Loucy (cell line): Measurements from ENCODE around the gene CHD6.

Experiments
- H2AFZ ChIP-seq: fragments of 200-600 bp; sonication (generic); 2 replicates; pipeline ENCODE4 v1.6.0; 2016; ENCODE audit warnings: antibody characterized with exemption, mild to moderate bottlenecking, low read length, moderate library complexity
- H3F3A ChIP-seq: fragments of 200-600 bp; 2 replicates; pipeline ENCODE4 v1.6.0; 2016; ENCODE audit warnings: antibody characterized with exemption, low read depth, mild to moderate bottlenecking
- H3K27me3 ChIP-seq: fragments of 200-600 bp; sonication (generic); 2 replicates; pipeline ENCODE4 v1.6.1; 2014; ENCODE audit warnings: low read length, mild to moderate bottlenecking; ENCODE audit not compliant: insufficient read depth, poor library complexity, severe bottlenecking
- H3K36me3 ChIP-seq: fragments of 200-600 bp; sonication (generic); 2 replicates; pipeline ENCODE4 v1.6.1; 2016; ENCODE audit warnings: low read length; ENCODE audit not compliant: insufficient read depth
- H3K4me1 ChIP-seq: fragments of 200-600 bp; sonication (generic); 2 replicates; pipeline ENCODE4 v1.5.1; 2014; ENCODE audit warnings: low read length, mild to moderate bottlenecking; ENCODE audit not compliant: insufficient read depth, poor library complexity, severe bottlenecking
- H3K4me2 ChIP-seq: fragments of 200-600 bp; sonication (generic); 2 replicates; pipeline ENCODE4 v1.6.0; 2014; ENCODE audit warnings: antibody characterized with exemption, low read length, low read depth, mild to moderate bottlenecking; ENCODE audit not compliant: poor library complexity, severe bottlenecking
- H3K4me3 ChIP-seq: fragments of 200-600 bp; sonication (generic); 2 replicates; pipeline ENCODE4 v1.5.1; 2014; ENCODE audit warnings: low read length, mild to moderate bottlenecking, mixed read lengths; ENCODE audit not compliant: poor library complexity, severe bottlenecking
- H3K79me2 ChIP-seq: fragments of 200-600 bp; sonication (generic); 2 replicates; pipeline ENCODE4 v1.6.1; 2014; ENCODE audit warnings: low read length; ENCODE audit not compliant: insufficient read depth
- H3K9ac ChIP-seq: fragments of 200-600 bp; sonication (generic); 2 replicates; pipeline ENCODE4 v1.6.0; 2014; ENCODE audit warnings: mild to moderate bottlenecking, low read depth, low read length, moderate library complexity; ENCODE audit not compliant: poor library complexity, severe bottlenecking
- H3K9me2 ChIP-seq: fragments of 200-600 bp; sonication (generic); replicated peaks from 2 replicates; pipeline ENCODE4 v1.6.1; 2016; ENCODE audit warnings: low read depth, low read length, mixed read lengths
- H3K9me3 ChIP-seq: fragments of 200-600 bp; sonication (generic); 2 replicates; pipeline ENCODE4 v1.6.1; 2014; ENCODE audit warnings: mild to moderate bottlenecking, antibody characterized with exemption, low read length, low read depth; ENCODE audit not compliant: insufficient read depth
- H4K20me1 ChIP-seq: fragments of 200-600 bp; sonication (generic); 2 replicates; pipeline ENCODE4 v1.6.0; 2014; ENCODE audit warnings: antibody characterized with exemption, low read length, mild to moderate bottlenecking; ENCODE audit not compliant: insufficient read depth, poor library complexity, severe bottlenecking
- EZH2phosphoT487 ChIP-seq: fragments of 200-600 bp; IDR thresholded peaks from 2 replicates; pipeline ENCODE4 v1.6.1; 2018; ENCODE audit warnings: antibody characterized with exemption, mild to moderate bottlenecking, moderate library complexity, borderline replicate concordance
- TF ChIP-seq, protein P1 (sequence below): fragments of 200-600 bp; sonication (generic); conservative IDR thresholded peaks from 2 replicates; pipeline ENCODE4 v1.5.1; 2014; ENCODE audit warnings: mild to moderate bottlenecking, antibody characterized with exemption, low read length

Gene CHD6

GRCh38 chr20:41395667-41396664 lies 222.2 kb downstream of the CHD6 start:
- no peak overlapping the region for H3K4me3 ChIP-seq
- H3K9ac ChIP-seq, result no peak overlapping the region
- H2AFZ ChIP-seq, result no peak overlapping the region
- H3K27me3 ChIP-seq, result no peaks in the 10 kb centered on the region
- H3K4me1 ChIP-seq, result no peaks in the 10 kb centered on the region
- no peak overlapping the region for H3K4me2 ChIP-seq
- TF ChIP-seq EZH2phosphoT487, result no peak
- TF ChIP-seq, protein P1, sequence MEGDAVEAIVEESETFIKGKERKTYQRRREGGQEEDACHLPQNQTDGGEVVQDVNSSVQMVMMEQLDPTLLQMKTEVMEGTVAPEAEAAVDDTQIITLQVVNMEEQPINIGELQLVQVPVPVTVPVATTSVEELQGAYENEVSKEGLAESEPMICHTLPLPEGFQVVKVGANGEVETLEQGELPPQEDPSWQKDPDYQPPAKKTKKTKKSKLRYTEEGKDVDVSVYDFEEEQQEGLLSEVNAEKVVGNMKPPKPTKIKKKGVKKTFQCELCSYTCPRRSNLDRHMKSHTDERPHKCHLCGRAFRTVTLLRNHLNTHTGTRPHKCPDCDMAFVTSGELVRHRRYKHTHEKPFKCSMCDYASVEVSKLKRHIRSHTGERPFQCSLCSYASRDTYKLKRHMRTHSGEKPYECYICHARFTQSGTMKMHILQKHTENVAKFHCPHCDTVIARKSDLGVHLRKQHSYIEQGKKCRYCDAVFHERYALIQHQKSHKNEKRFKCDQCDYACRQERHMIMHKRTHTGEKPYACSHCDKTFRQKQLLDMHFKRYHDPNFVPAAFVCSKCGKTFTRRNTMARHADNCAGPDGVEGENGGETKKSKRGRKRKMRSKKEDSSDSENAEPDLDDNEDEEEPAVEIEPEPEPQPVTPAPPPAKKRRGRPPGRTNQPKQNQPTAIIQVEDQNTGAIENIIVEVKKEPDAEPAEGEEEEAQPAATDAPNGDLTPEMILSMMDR, result no peak
- H3K79me2 ChIP-seq, result no peaks in the 10 kb centered on the region
- no peaks in the 10 kb centered on the region for H3K36me3 ChIP-seq
- H3F3A ChIP-seq, result no peaks in the 10 kb centered on the region
- no peaks in the 10 kb centered on the region for H3K9me3 ChIP-seq
- H3K9me2 ChIP-seq, result no peaks in the 10 kb centered on the region
- no peaks in the 10 kb centered on the region for H4K20me1 ChIP-seq

- no peaks in the 10 kb centered on the region for H3K79me2 ChIP-seq
- no peaks in the 10 kb centered on the region for H3K36me3 ChIP-seq
- no peak overlapping the region for H2AFZ ChIP-seq
- no peaks in the 10 kb centered on the region for H4K20me1 ChIP-seq
- H3F3A ChIP-seq, result no peaks in the 10 kb centered on the region
- H3K4me1 ChIP-seq, result no peaks in the 10 kb centered on the region
- no peak overlapping the region for H3K9ac ChIP-seq
- no peak overlapping the region for H3K4me3 ChIP-seq
- no peak overlapping the region for H3K4me2 ChIP-seq
- TF ChIP-seq, protein P1, result no peak
- TF ChIP-seq EZH2phosphoT487, result no peak
- H3K9me2 ChIP-seq, result no peaks in the 10 kb centered on the region
- H3K27me3 ChIP-seq, result no peaks in the 10 kb centered on the region
- H3K9me3 ChIP-seq, result no peaks in the 10 kb centered on the region
These were observed 223.1 kb downstream of the CHD6 start for GRCh38 chr20:41394931-41395666.

- Histone ChIP-seq H3K4me1 (no peaks in the 10 kb centered on the region), H3F3A (no peaks in the 10 kb centered on the region)
These were observed 224.1 kb downstream of the CHD6 start for GRCh38 chr20:41394081-41394480.

More at GRCh38 chr20:41394081-41394480, 224.1 kb downstream of the CHD6 start:
- H3K9me3 ChIP-seq, result no peaks in the 10 kb centered on the region
- no peak overlapping the region for H3K4me2 ChIP-seq
- H3K79me2 ChIP-seq, result no peaks in the 10 kb centered on the region
- H3K27me3 ChIP-seq, result no peaks in the 10 kb centered on the region
- no peak overlapping the region for H3K9ac ChIP-seq
- no peaks in the 10 kb centered on the region for H4K20me1 ChIP-seq
- TF ChIP-seq, protein P1, result no peak
- TF ChIP-seq EZH2phosphoT487, result no peak
- H3K9me2 ChIP-seq, result no peaks in the 10 kb centered on the region
- no peaks in the 10 kb centered on the region for H3K36me3 ChIP-seq
- H2AFZ ChIP-seq, result no peak overlapping the region
- no peak overlapping the region for H3K4me3 ChIP-seq
